Kidney capillary endothelial cell (primary cell): Measurements from ENCODE around the gene TUT7.

Experiments
- DNase-seq: peaks from one replicate; pipeline ENCODE4 v3.0.0-alpha.2; 2018; ENCODE audit warnings: low spot score

The TUT7 gene

DNA sequence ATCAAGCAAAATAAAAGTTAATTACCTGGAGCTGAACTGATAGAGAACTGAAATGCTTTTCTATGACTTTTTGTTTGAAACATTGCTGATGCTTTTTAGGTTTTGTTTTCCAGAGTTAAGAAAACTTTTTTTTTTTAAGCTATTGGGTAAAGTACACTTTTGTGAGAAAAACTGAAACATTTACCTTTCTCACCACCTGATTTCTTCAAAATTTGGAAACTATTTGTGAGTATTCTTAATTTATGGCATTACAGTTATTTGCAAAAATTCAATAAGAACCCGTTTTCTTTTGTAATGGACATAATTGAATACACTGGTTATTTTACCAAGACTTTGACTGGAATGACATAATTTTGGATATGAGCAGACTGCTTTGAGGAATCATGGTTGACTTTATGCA, 101.3 kb downstream of the TUT7 start:
- no peak for DNase-seq

GRCh38 chr9:86250123-86250522, 104.1 kb downstream of the TUT7 start:
- no peak for DNase-seq

GRCh38 chr9:86248746-86249145, 105.5 kb downstream of the TUT7 start:
- no peak for DNase-seq

GRCh38 chr9:86246752-86247161, 107.5 kb downstream of the TUT7 start:
- DNase-seq, result no peak

DNA sequence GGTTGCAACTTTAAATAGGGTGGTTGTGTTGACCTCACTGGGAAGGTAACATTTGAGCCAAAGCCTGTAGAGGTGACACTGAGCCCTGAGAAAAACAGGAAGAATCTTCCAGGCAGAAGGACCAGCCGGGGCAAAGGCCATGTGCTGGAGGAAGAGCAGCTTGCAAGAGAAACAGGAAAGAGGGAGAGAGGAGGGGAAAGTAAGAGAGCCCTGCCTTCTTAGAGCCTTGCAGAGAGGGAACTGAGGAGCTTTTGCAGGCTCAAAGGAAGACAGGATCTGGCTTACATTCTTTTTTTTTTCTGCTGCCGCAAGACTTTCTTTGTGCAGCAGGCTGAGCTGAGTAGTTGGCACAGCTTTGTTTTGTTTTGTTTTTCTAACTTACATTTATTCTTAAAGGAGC, 112.1 kb downstream of the TUT7 start:
- DNase-seq, result no peak

GRCh38 chr9:86241216-86241615, 113.0 kb downstream of the TUT7 start:
- DNase-seq, result no peak

GRCh38 chr9:86238861-86239770, 115.1 kb downstream of the TUT7 start:
- no peak for DNase-seq
